HG03378 (cell line): ENCODE data around the gene AKAP7.

Experiments
- ATAC-seq: cut with Tn5 transposase; IDR thresholded peaks from one replicate; pipeline ENCODE4 v1.9.1; 2021; ENCODE audit warnings: mild to moderate bottlenecking, moderate library complexity; ENCODE audit not compliant: unreplicated experiment

Gene AKAP7

DNA sequence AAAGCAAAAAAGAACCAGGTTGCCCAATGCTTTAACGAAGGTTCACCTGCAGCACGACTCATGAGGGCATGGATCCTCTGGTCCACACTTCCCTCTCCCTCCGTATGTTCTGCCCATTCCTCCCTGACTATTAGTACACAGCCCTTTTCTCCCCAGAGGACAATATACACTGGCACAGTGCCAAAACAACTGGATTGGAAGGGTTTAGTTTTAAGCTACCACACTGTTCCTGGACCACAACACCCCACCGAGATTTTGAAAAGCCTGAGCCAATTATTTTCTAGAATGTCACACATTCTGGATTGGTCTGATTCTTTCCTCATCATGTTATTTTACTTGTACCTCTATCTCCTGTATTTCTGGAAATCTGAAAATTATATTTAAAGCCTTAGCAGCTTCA, 2.9 kb upstream of the AKAP7 start:
- no peak for ATAC-seq

DNA sequence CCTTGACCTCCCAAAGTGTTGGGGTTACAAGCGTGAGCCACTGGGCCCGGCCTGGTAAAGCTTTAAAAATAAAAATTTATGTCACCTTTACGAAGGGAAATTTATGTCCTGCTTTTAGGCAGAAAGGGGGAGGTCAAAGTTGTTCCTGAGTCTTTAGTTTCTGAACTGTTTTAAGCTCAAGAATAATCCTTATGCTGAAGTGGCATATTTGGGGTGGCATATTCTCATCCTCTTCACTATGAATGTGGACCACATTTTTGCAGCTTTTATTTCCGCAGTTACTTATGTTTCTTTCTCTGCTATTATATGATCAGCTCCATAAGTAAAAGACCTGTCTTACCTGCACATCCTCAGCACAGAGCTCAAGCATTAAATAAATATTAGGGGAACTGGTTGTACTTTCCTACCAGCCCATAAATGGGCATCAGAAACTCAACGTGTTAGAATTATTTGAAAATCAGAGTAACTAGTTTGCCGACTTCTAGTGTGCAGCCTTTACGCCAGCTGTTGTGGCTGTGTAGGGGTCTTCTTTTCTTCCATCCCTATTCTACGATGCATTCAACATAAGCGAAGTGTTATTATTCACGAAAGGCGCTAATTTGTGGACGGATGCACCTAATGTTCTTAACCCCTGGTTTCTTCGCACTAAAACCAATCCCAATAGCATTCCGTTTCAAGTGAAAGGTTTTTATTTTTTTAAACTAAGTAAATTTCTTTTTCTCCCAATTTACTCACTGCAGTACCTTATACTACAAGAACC, 867 bp upstream of the AKAP7 start:
- ATAC-seq, result no peak

DNA sequence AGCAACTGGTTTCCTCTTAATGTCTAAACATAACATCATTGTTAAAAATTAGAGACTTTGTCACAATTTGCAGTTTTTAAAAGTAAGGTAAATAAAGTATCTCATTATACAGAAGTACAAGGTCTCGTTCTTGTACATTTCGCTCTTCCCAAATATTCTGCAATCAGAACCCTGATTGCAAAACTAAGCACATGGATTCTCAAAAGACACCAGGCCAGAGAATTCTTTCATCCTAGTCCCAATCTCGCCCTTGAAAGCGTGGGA, 355 bp upstream of the AKAP7 start:
- no peak for ATAC-seq

DNA sequence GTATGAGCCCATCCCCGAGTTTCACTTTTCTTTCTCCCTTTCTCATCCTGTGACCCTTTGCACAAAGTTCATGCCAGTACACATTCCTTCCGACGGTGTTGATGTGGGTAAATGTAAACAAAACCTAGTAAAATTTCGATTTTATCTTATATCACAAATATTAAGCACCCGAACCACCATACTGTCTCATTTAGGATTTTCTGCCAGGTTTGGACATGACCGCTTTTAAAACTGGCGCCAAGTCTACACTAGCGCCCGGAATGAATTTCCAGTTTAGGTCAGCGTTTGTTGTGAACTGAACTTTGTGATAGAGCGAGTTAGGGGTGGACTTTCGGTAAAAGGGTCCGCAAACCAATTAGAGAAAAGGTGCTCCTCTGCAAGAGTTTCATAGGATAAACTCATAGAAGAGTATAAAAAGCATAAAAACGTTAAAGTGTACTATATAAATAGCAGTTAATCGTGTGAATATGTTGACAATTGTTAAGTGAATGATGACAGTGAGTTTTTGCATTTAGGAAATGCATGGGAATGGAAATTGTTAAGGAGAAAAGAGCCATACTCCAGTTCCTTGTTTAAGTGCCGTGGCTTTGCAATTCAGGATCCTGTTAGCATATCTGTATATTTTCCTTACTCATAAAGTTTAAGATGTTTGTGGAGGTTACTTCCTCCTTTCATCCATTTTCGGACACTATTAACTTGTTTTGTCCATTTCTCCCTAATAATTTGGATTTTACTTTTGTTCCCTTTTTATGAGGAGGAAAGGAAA, 937 bp downstream of the AKAP7 start:
- no peak for ATAC-seq

- no peak for ATAC-seq
Observed at GRCh38 chr6:131139599-131139998, 4.3 kb downstream of the AKAP7 start.

DNA sequence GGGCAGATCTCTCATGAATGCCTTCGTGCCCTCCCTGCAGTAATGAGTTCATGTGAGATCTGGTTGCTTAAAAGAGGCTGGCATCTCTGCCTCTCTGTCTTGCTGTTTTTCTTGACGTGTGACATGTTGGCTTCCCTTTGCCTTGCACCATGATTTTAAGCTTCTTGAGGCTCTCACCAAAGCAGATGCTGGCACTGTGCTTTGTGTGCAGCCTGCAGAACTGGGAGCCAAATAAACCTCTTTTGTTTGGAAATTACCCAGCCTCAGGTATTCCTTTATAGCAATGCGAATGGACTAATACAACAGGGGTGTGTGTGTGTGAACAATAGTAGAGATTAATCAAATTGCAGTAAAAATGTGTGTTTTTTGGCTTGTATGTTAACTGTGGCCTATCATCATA, 8.1 kb downstream of the AKAP7 start:
- ATAC-seq, result no peak

- ATAC-seq, result no peak
Observed at GRCh38 chr6:131146865-131147264, 11.6 kb downstream of the AKAP7 start.

DNA sequence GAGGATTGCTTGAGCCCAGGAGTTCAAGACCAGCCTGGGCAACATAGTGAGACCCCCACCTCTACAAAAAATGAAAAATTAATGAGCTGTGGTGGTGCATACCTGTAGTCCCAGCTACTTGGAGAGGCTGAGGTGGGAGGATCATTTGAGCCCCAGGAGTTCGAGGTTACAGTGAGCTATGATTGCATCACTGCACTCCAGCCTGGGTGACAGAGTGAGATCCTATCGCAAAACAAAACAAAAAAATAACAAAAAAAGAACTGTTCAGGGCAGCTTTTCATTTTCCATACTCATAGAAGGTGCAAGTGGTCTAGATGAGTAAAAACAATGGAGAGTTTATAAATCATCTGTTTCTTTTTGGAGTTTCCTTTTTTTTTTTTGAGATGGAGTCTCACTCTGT, 21.1 kb downstream of the AKAP7 start:
- ATAC-seq, result no peak

DNA sequence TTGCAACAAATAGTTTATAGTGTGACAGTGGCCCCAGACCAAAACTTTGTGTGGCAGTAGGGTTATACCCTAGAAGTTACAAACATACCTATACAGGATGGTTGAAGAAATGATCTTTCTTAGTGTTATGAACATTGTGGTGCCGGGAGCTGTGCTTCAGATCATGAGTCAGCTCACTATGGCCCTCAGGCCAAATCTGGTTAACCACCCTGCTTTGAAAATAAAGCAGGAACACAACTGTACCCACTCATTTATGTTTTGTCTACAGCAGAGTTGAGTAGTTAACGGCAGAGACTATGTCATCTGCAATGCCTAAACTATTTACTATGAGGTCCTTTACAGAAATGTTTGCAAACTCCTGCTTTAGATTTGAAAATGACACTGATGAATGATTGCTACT, 24.3 kb downstream of the AKAP7 start:
- no peak for ATAC-seq

- no peak for ATAC-seq
Observed at GRCh38 chr6:131160254-131160758, 25.0 kb downstream of the AKAP7 start.

GRCh38 chr6:131161987-131162386, 26.7 kb downstream of the AKAP7 start:
- no peak for ATAC-seq

- ATAC-seq, result no peak
Observed at GRCh38 chr6:131163886-131164285, 28.6 kb downstream of the AKAP7 start.

GRCh38 chr6:131164506-131164905, 29.2 kb downstream of the AKAP7 start:
- no peak for ATAC-seq

GRCh38 chr6:131167773-131168172, 32.5 kb downstream of the AKAP7 start:
- ATAC-seq, result no peak

DNA sequence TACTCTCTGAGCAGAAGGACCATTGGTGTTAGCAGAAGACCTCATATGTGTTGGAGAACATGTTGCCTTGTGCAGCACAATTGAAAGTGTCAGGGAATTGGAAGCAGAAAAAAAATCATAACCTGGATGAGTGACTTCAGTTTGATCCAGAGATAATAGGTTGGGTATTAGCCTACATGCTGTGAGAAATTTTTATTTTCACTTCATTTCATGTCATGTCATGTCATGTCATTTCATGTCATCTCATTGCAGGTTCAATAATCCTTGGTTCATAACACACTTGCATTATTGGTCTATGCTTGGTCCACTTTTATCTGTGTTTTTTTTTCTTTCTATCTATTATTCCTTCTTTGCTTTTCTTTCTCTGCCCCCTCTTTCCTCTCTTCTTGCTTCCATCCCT, 34.3 kb downstream of the AKAP7 start:
- ATAC-seq, result no peak

GRCh38 chr6:131172222-131172621, 37.0 kb downstream of the AKAP7 start:
- no peak for ATAC-seq

DNA sequence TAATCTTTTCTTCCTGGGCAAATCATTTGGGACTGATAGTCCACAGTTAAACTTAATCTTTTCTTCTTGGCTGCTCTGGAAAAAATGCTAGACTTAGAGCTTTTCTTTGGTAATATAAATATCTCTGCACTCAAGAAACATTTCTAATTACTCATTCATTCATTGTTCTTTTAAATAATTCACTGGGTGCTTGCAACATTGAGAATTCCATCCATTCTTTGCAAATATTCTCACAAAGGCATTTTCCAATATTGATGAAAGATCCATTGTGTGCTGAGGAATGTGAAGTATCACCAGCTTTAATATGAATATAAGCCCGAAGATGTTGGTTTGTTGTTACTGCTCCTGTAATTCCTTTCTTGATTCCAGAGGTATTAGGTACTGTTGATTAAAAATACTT, 38.4 kb downstream of the AKAP7 start:
- ATAC-seq, result no peak

GRCh38 chr6:131175564-131175963, 40.3 kb downstream of the AKAP7 start:
- ATAC-seq, result no peak

- no peak for ATAC-seq
Observed at GRCh38 chr6:131177996-131178395, 42.7 kb downstream of the AKAP7 start.

- no peak for ATAC-seq
Observed at GRCh38 chr6:131182991-131183425, 47.7 kb downstream of the AKAP7 start.

- no peak for ATAC-seq
Observed at GRCh38 chr6:131183427-131184095, 48.3 kb downstream of the AKAP7 start.

- no peak for ATAC-seq
Observed at GRCh38 chr6:131191590-131191989, 56.3 kb downstream of the AKAP7 start.
